ENCODE results near the gene UBE2D3.

UBE2D3 gene

DNA sequence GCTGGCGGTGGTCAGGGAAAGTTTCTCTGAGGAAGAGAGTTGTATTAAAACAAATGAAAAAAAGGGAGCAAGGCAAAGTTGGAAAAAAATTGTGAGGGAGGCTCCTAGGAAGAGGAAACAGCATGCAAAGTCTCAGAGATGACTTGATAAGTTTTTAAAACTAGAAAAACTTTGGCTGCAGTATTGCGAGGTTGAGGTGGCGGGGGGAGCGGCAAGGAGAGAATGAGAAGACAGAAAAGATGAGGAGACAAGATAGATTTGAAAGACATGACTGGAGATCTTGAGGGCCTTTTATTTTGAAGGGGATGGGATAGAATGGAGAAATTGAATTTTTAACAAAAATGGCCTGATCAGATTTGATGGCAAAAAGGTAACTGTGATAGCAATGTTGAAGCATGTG, 4.8 kb upstream of the UBE2D3 start:
- Histone ChIP-seq H3K9me2 (replicated peaks; ENCODE audit: low read depth, low read length) (no peaks in the 10 kb centered on the region), H3K4me1 (ENCODE audit: insufficient read depth, low read length, poor library complexity, severe bottlenecking) (peaks cover 20% of the 10 kb centered on the region), H4K20me1 (ENCODE audit: insufficient read depth, low read length, poor library complexity, severe bottlenecking) (no peaks in the 10 kb centered on the region), H3K9ac (ENCODE audit: low read depth, low read length, poor library complexity, severe bottlenecking) (no peak overlapping the region), H3K9me3 (ENCODE audit: insufficient read depth, low read depth, low read length) (no peaks in the 10 kb centered on the region), H3K4me2 (ENCODE audit: low read depth, low read length, poor library complexity, severe bottlenecking) (no peak overlapping the region), H3F3A (ENCODE audit: low read depth) (peaks cover 2% of the 10 kb centered on the region; the same call in 1 of the 2 replicates), H3K36me3 (ENCODE audit: insufficient read depth, low read length) (no peaks in the 10 kb centered on the region), H3K4me3 (ENCODE audit: low read length, poor library complexity, severe bottlenecking) (no peak overlapping the region), H3K27me3 (ENCODE audit: insufficient read depth, low read length, poor library complexity, severe bottlenecking) (peaks cover under 1% of the 10 kb centered on the region), H3K79me2 (ENCODE audit: insufficient read depth, low read length) (peaks cover 19% of the 10 kb centered on the region), H2AFZ (ENCODE audit: low read length) (no peak overlapping the region)
- TF ChIP-seq, protein P1, sequence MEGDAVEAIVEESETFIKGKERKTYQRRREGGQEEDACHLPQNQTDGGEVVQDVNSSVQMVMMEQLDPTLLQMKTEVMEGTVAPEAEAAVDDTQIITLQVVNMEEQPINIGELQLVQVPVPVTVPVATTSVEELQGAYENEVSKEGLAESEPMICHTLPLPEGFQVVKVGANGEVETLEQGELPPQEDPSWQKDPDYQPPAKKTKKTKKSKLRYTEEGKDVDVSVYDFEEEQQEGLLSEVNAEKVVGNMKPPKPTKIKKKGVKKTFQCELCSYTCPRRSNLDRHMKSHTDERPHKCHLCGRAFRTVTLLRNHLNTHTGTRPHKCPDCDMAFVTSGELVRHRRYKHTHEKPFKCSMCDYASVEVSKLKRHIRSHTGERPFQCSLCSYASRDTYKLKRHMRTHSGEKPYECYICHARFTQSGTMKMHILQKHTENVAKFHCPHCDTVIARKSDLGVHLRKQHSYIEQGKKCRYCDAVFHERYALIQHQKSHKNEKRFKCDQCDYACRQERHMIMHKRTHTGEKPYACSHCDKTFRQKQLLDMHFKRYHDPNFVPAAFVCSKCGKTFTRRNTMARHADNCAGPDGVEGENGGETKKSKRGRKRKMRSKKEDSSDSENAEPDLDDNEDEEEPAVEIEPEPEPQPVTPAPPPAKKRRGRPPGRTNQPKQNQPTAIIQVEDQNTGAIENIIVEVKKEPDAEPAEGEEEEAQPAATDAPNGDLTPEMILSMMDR (conservative IDR thresholded peaks at IDR 0.05; ENCODE audit: low read length), result no peak
- TF ChIP-seq EZH2phosphoT487 (IDR thresholded peaks at IDR 0.05; ENCODE audit: borderline replicate concordance), result no peak

GRCh38 chr4:102829803-102830202, 2.5 kb upstream of the UBE2D3 start:
- peaks cover 4% of the 10 kb centered on the region; the same call in 1 of the 2 replicates for H3F3A ChIP-seq (ENCODE audit: low read depth)
- H3K9me2 ChIP-seq (replicated peaks; ENCODE audit: low read depth, low read length), result no peaks in the 10 kb centered on the region
- peaks cover 20% of the 10 kb centered on the region for H3K4me1 ChIP-seq (ENCODE audit: insufficient read depth, low read length, poor library complexity, severe bottlenecking)
- peaks cover 42% of the 10 kb centered on the region for H3K79me2 ChIP-seq (ENCODE audit: insufficient read depth, low read length)
- peaks cover 11% of the 10 kb centered on the region for H3K27me3 ChIP-seq (ENCODE audit: insufficient read depth, low read length, poor library complexity, severe bottlenecking)
- no peak overlapping the region for H3K4me3 ChIP-seq (ENCODE audit: low read length, poor library complexity, severe bottlenecking)
- no peaks in the 10 kb centered on the region for H3K9me3 ChIP-seq (ENCODE audit: insufficient read depth, low read depth, low read length)
- TF ChIP-seq, protein P1 (conservative IDR thresholded peaks at IDR 0.05; ENCODE audit: low read length), result no peak
- no peak for TF ChIP-seq EZH2phosphoT487 (IDR thresholded peaks at IDR 0.05; ENCODE audit: borderline replicate concordance)
- H3K36me3 ChIP-seq (ENCODE audit: insufficient read depth, low read length), result peaks cover 7% of the 10 kb centered on the region; the same call in 1 of the 2 replicates
- H3K9ac ChIP-seq (ENCODE audit: low read depth, low read length, poor library complexity, severe bottlenecking), result no peak overlapping the region
- peaks cover 19% of the 10 kb centered on the region for H4K20me1 ChIP-seq (ENCODE audit: insufficient read depth, low read length, poor library complexity, severe bottlenecking)
- H2AFZ ChIP-seq (ENCODE audit: low read length), result no peak overlapping the region
- no peak overlapping the region for H3K4me2 ChIP-seq (ENCODE audit: low read depth, low read length, poor library complexity, severe bottlenecking)

- Histone ChIP-seq H3K9me3 (ENCODE audit: insufficient read depth, low read depth, low read length) (no peaks in the 10 kb centered on the region), H3K4me3 (ENCODE audit: low read length, poor library complexity, severe bottlenecking) (peak overlapping the region; percentile 98), H3F3A (ENCODE audit: low read depth) (peaks cover 4% of the 10 kb centered on the region; the same call in 1 of the 2 replicates), H3K9ac (ENCODE audit: low read depth, low read length, poor library complexity, severe bottlenecking) (peak overlapping the region; percentile 100), H4K20me1 (ENCODE audit: insufficient read depth, low read length, poor library complexity, severe bottlenecking) (peaks cover 32% of the 10 kb centered on the region), H3K9me2 (replicated peaks; ENCODE audit: low read depth, low read length) (no peaks in the 10 kb centered on the region), H3K27me3 (ENCODE audit: insufficient read depth, low read length, poor library complexity, severe bottlenecking) (peaks cover 11% of the 10 kb centered on the region), H3K4me2 (ENCODE audit: low read depth, low read length, poor library complexity, severe bottlenecking) (peak overlapping the region; percentile 92), H3K4me1 (ENCODE audit: insufficient read depth, low read length, poor library complexity, severe bottlenecking) (peaks cover 31% of the 10 kb centered on the region), H2AFZ (ENCODE audit: low read length) (peak overlapping the region; percentile 49), H3K79me2 (ENCODE audit: insufficient read depth, low read length) (peaks cover 56% of the 10 kb centered on the region), H3K36me3 (ENCODE audit: insufficient read depth, low read length) (peaks cover 13% of the 10 kb centered on the region; the same call in 1 of the 2 replicates)
- TF ChIP-seq, protein P1 (conservative IDR thresholded peaks at IDR 0.05; ENCODE audit: low read length), result no peak
- no peak for TF ChIP-seq EZH2phosphoT487 (IDR thresholded peaks at IDR 0.05; ENCODE audit: borderline replicate concordance)
Measured at GRCh38 chr4:102828497-102828808, 1.1 kb upstream of the UBE2D3 start.

Data from Loucy (cell line).